NCI-H2227 treated with DMSO at 0.1 percent for 48 hours (cell line): Measurements from ENCODE around the gene SH2D7.

Experiments
- DNase-seq: peaks from one replicate; lab custom pipeline; 2025; lab: John Stamatoyannopoulos, UW

Gene SH2D7

GRCh38 chr15:78104566-78105475 lies 12.5 kb downstream of the SH2D7 start:
- DNase-seq, result no peak

- DNase-seq, result no peak
Observed at GRCh38 chr15:78105476-78106241, 13.3 kb downstream of the SH2D7 start.

GRCh38 chr15:78107471-78107870 lies 15.1 kb downstream of the SH2D7 start:
- no peak for DNase-seq

- peak; percentile 13 for DNase-seq
Observed at GRCh38 chr15:78108300-78109084, 16.1 kb downstream of the SH2D7 start.

GRCh38 chr15:78109156-78109555 lies 16.8 kb downstream of the SH2D7 start:
- no peak for DNase-seq

- no peak for DNase-seq
Observed at GRCh38 chr15:78110096-78110495, 17.7 kb downstream of the SH2D7 start.

GRCh38 chr15:78110916-78111475 lies 18.6 kb downstream of the SH2D7 start:
- no peak for DNase-seq

GRCh38 chr15:78111788-78112187 lies 19.4 kb downstream of the SH2D7 start:
- DNase-seq, result no peak

- no peak for DNase-seq
Observed at GRCh38 chr15:78112551-78112950, 20.2 kb downstream of the SH2D7 start.

- no peak for DNase-seq
Observed at GRCh38 chr15:78120523-78120922, 28.2 kb downstream of the SH2D7 start.

- no peak for DNase-seq
Observed at GRCh38 chr15:78125267-78125666, 32.9 kb downstream of the SH2D7 start.

- DNase-seq, result no peak
Observed at GRCh38 chr15:78127882-78128281, 35.5 kb downstream of the SH2D7 start.

GRCh38 chr15:78129077-78129750 lies 36.9 kb downstream of the SH2D7 start:
- no peak for DNase-seq

- no peak for DNase-seq
Observed at GRCh38 chr15:78129751-78130287, 37.5 kb downstream of the SH2D7 start.

GRCh38 chr15:78130466-78131294 lies 38.3 kb downstream of the SH2D7 start:
- DNase-seq, result no peak

GRCh38 chr15:78131295-78132061 lies 39.1 kb downstream of the SH2D7 start, which contains the start of gene CIB2:
CIB2 (minus strand) TSS chr15:78131445; CDS start chr15:78131215, 230 bp downstream.
- peak; percentile 29 for DNase-seq

- DNase-seq, result no peak
Observed at GRCh38 chr15:78133801-78134200, 41.4 kb downstream of the SH2D7 start.

- DNase-seq, result no peak
Observed at GRCh38 chr15:78139578-78139977, 47.2 kb downstream of the SH2D7 start.

GRCh38 chr15:78140292-78140691 lies 47.9 kb downstream of the SH2D7 start:
- no peak for DNase-seq
